Measurements from ENCODE around the gene VIL1. TPM values are rescaled to one million over a fixed set of nuclear protein-coding genes. Genes with fewer than 3 reads are reported as not detected.

Gene VIL1
- total and polyA plus RNA-seq, 2 of the 13 experiments (the other 11 are each of a cell fraction or from before 2014, with no cell fraction given), result 287 to 301 TPM

- peak; percentile 78; the same call in 1 of the 2 replicates for TF ChIP-seq ZXDC (CRISPR knock-in tag; IDR thresholded peaks at IDR 0.05)
- no peak for TF ChIP-seq ZNF513 (CRISPR knock-in tag; conservative IDR thresholded peaks at IDR 0.05)
- peak; percentile 90 for TF ChIP-seq GABPB1 (CRISPR knock-in tag; IDR thresholded peaks at IDR 0.05)
- TF ChIP-seq FOXP1 (IDR thresholded peaks at IDR 0.05), result no peak
- TF ChIP-seq FOXP1 (CRISPR knock-in tag; IDR thresholded peaks at IDR 0.05), result no peak; the same call in 1 of the 2 replicates
- TF ChIP-seq RELA (CRISPR knock-in tag; IDR thresholded peaks at IDR 0.05), result 0 out of 2 replicates have a peak, but pooled peaks have one; percentile 62
- TF ChIP-seq RNF219 (CRISPR knock-in tag; IDR thresholded peaks at IDR 0.05), result no peak
- peak; percentile 33 for TF ChIP-seq ZNF580 (CRISPR knock-in tag; IDR thresholded peaks at IDR 0.05; ENCODE audit: borderline replicate concordance, low read depth)
- no peak; the same call in 1 of the 2 replicates for TF ChIP-seq BCL3 (CRISPR knock-in tag; IDR thresholded peaks at IDR 0.05)
- peak; percentile 58; the same call in 1 of the 2 replicates for TF ChIP-seq TAF1 (CRISPR knock-in tag; IDR thresholded peaks at IDR 0.05)
- TF ChIP-seq ETS1 (CRISPR knock-in tag; IDR thresholded peaks at IDR 0.05), result no peak
- peak; percentile 50 for TF ChIP-seq XRCC5 (optimal IDR thresholded peaks at IDR 0.05; ENCODE audit: low read length)
- TF ChIP-seq HOXA5 (CRISPR knock-in tag; IDR thresholded peaks at IDR 0.05), result no peak
- no peak for TF ChIP-seq RORA (CRISPR knock-in tag; IDR thresholded peaks at IDR 0.05)
Observed at GRCh38 chr2:218406209-218406948, 12.5 kb upstream of the VIL1 start (continued).

All from HepG2 (cell line).